Measurements from ENCODE around the gene RNF114. TPM values are rescaled to one million over a fixed set of nuclear protein-coding genes. Genes with fewer than 3 reads are reported as not detected.
"Not testable (repeated sequence)": the region's sequence is repeated elsewhere in the genome, so short reads cannot be mapped to it uniquely, and the experiment has no call there.

Gene RNF114
- total and polyA plus RNA-seq, 2 donors from 2014 or later, result 70.7 to 89.2 TPM

GRCh38 chr20:49894073-49894470 lies 42.1 kb upstream of the RNF114 start:
- H3K36me3 ChIP-seq (ENCODE audit: control insufficient read depth in 2 of 3, insufficient read depth in 3 of 3, low read length in 3 of 3), result peaks cover 0 to 2% (median 0%) of the 10 kb centered on the region in 3 donors
- intact Hi-C loops (cut with DNase I), result no loop called here
- H3K9ac ChIP-seq (ENCODE audit: low read length in 3 of 3), result no peak overlapping the region
- no peaks in the 10 kb centered on the region for H3K27me3 ChIP-seq (ENCODE audit: control insufficient read depth, insufficient read depth, low read length)
- H3K4me1 ChIP-seq (ENCODE audit: control insufficient read depth in 2 of 3, insufficient read depth in 2 of 3, low read depth in 1 of 3, low read length in 3 of 3), result peaks cover 0 to 2% (median 0%) of the 10 kb centered on the region in 3 donors
- H3K4me3 ChIP-seq (ENCODE audit: low read length in 3 of 3), result no peak overlapping the region
- TF ChIP-seq, protein P1, sequence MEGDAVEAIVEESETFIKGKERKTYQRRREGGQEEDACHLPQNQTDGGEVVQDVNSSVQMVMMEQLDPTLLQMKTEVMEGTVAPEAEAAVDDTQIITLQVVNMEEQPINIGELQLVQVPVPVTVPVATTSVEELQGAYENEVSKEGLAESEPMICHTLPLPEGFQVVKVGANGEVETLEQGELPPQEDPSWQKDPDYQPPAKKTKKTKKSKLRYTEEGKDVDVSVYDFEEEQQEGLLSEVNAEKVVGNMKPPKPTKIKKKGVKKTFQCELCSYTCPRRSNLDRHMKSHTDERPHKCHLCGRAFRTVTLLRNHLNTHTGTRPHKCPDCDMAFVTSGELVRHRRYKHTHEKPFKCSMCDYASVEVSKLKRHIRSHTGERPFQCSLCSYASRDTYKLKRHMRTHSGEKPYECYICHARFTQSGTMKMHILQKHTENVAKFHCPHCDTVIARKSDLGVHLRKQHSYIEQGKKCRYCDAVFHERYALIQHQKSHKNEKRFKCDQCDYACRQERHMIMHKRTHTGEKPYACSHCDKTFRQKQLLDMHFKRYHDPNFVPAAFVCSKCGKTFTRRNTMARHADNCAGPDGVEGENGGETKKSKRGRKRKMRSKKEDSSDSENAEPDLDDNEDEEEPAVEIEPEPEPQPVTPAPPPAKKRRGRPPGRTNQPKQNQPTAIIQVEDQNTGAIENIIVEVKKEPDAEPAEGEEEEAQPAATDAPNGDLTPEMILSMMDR (IDR thresholded peaks at IDR 0.05; ENCODE audit: borderline replicate concordance, extremely low read depth, insufficient read depth), result no peak
- DNase-seq (no peak), FAIRE-seq (no peak)
- no peaks in the 10 kb centered on the region for H3K9me3 ChIP-seq (ENCODE audit: control insufficient read depth in 2 of 3, insufficient read depth in 1 of 3, low read length in 3 of 3)
- H3K27ac ChIP-seq (ENCODE audit: low read depth in 2 of 2, low read length in 2 of 2), result no peak overlapping the region

DNA sequence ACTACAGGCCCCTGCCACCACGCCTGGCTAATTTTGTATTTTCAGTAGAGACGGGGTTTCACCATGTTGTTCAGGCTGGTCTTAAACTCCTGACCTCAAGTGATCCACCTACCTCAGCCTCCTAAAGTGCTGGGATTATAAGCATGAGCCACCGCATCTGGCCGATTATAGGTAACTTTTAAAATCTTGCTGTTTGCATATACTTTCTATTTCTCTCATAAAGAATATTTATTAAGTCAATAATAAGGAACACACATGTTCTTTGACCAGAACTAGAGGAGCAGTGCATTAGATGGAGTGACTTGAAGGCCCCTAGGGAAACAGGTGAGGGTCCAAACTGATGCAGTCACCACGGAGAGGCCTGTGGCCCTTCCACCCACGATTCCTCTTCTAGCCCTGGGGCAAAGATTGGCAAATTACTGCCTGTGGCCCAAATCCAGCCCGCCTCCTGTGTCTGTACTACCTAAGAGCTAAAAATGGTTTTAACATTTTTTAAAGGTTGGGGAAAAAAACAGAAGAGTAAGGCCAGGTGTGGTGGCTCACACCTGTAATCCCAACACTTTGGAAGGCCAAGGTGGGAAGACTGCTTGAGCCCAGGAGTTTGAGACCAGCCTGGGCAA lies 40.6 kb upstream of the RNF114 start:
- H3K36me3 ChIP-seq (ENCODE audit: control insufficient read depth in 2 of 3, insufficient read depth in 3 of 3, low read length in 3 of 3); H3K27me3 ChIP-seq (ENCODE audit: control insufficient read depth, insufficient read depth, low read length); H3K27ac ChIP-seq (ENCODE audit: low read depth in 2 of 2, low read length in 2 of 2); FAIRE-seq; H3K9me3 ChIP-seq (ENCODE audit: control insufficient read depth in 2 of 3, insufficient read depth in 1 of 3, low read length in 3 of 3); H3K9ac ChIP-seq (ENCODE audit: low read length in 3 of 3); DNase-seq; intact Hi-C loops (cut with DNase I); H3K4me3 ChIP-seq (ENCODE audit: low read length in 3 of 3); H3K4me1 ChIP-seq (ENCODE audit: control insufficient read depth in 2 of 3, insufficient read depth in 2 of 3, low read depth in 1 of 3, low read length in 3 of 3): not testable (repeated sequence)

- intact Hi-C loops (cut with DNase I), result no loop called here
- Histone ChIP-seq H3K4me1 (ENCODE audit: control insufficient read depth in 2 of 3, insufficient read depth in 2 of 3, low read depth in 1 of 3, low read length in 3 of 3) (no peaks in the 10 kb centered on the region), H3K27ac (ENCODE audit: low read depth in 2 of 2, low read length in 2 of 2) (no peak overlapping the region), H3K9ac (ENCODE audit: low read length in 3 of 3) (no peak overlapping the region), H3K36me3 (ENCODE audit: control insufficient read depth in 2 of 3, insufficient read depth in 3 of 3, low read length in 3 of 3) (no peaks in the 10 kb centered on the region), H3K4me3 (ENCODE audit: low read length in 3 of 3) (no peak overlapping the region), H3K9me3 (ENCODE audit: control insufficient read depth in 2 of 3, insufficient read depth in 1 of 3, low read length in 3 of 3) (no peaks in the 10 kb centered on the region), H3K27me3 (ENCODE audit: control insufficient read depth, insufficient read depth, low read length) (no peaks in the 10 kb centered on the region)
- DNase-seq (no peak), FAIRE-seq (no peak)
- TF ChIP-seq, protein P1 (IDR thresholded peaks at IDR 0.05; ENCODE audit: borderline replicate concordance, extremely low read depth, insufficient read depth), result no peak
These were observed 40.0 kb upstream of the RNF114 start for GRCh38 chr20:49896204-49896603.

- Histone ChIP-seq H3K27me3 (ENCODE audit: control insufficient read depth, insufficient read depth, low read length) (no peaks in the 10 kb centered on the region), H3K9me3 (ENCODE audit: control insufficient read depth in 2 of 3, insufficient read depth in 1 of 3, low read length in 3 of 3) (no peaks in the 10 kb centered on the region), H3K4me3 (ENCODE audit: low read length in 3 of 3) (no peak overlapping the region), H3K36me3 (ENCODE audit: control insufficient read depth in 2 of 3, insufficient read depth in 3 of 3, low read length in 3 of 3) (peaks cover 0 to 10% (median 2%) of the 10 kb centered on the region in 3 donors), H3K9ac (ENCODE audit: low read length in 3 of 3) (no peak overlapping the region), H3K4me1 (ENCODE audit: control insufficient read depth in 2 of 3, insufficient read depth in 2 of 3, low read depth in 1 of 3, low read length in 3 of 3) (no peaks in the 10 kb centered on the region), H3K27ac (ENCODE audit: low read depth in 2 of 2, low read length in 2 of 2) (no peak overlapping the region)
- FAIRE-seq (no peak), DNase-seq (no peak)
- intact Hi-C loops (cut with DNase I), result no loop called here
- TF ChIP-seq, protein P1 (IDR thresholded peaks at IDR 0.05; ENCODE audit: borderline replicate concordance, extremely low read depth, insufficient read depth), result no peak
These were observed 36.4 kb upstream of the RNF114 start for GRCh38 chr20:49899541-49900383.
